WERI-Rb-1 (cell line): ENCODE measurements around the gene SOX30.

Source experiments
- DNase-seq: peaks from one replicate; pipeline ENCODE4 v3.0.0-alpha.2; 2020
- H3K27ac ChIP-seq: fragments of 250-450 bp; sonication (Bioruptor Pico); 2 replicates; pipeline ENCODE4 v1.5.1; 2020; ENCODE audit warnings: mild to moderate bottlenecking, moderate library complexity
- H3K27me3 ChIP-seq: fragments of 250-450 bp; sonication (Bioruptor Pico); 2 replicates; pipeline ENCODE4 v1.5.1; 2021; ENCODE audit warnings: mild to moderate bottlenecking, low read depth, moderate library complexity; ENCODE audit not compliant: insufficient read depth, severe bottlenecking
- H3K36me3 ChIP-seq: fragments of 250-450 bp; sonication (Bioruptor Pico); 2 replicates; pipeline ENCODE4 v1.5.1; 2020; ENCODE audit warnings: mild to moderate bottlenecking, moderate library complexity
- H3K4me3 ChIP-seq: 2 replicates; pipeline ENCODE4 v1.5.1; 2011; ENCODE audit warnings: low read depth, mild to moderate bottlenecking, control low read depth, low read length
- H3K9me3 ChIP-seq: fragments of 250-450 bp; sonication (Bioruptor Pico); 2 replicates; pipeline ENCODE4 v1.5.1; 2021; ENCODE audit warnings: mild to moderate bottlenecking, moderate library complexity; ENCODE audit not compliant: severe bottlenecking
- TF ChIP-seq, protein P1 (sequence below): IDR thresholded peaks from 2 replicates; pipeline ENCODE4 v1.5.1; 2011; ENCODE audit warnings: low read depth, mild to moderate bottlenecking, control low read depth, inconsistent platforms, low read length

SOX30 gene

DNA sequence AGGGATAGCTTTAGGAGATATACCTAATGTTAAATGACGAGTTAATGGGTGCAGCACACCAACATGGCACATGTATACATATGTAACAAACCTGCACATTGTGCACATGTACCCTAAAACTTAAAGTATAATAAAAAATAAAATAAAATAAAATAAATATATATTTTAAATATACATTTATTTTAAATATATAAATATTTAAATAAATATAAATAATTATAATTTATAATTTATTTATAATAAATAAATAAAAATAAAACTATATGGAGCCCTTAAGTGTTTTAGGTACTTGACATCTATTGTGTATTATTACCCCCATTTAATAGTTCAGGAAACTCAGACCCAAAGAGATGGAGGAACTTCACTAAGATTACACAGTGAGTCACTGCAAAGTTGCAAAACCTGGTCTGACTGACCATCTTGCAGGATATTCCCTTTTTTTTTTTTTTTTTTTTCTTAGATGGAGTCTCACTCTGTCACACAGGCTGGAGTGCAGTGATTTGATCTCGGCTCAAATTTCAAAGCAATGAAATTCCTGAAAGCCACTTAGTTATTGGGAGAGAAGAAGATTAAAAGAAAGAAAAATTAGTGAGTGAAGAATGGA is 13.3 kb upstream of the SOX30 start:
- H3K27me3 ChIP-seq, result no peaks in the 10 kb centered on the region
- TF ChIP-seq, protein P1, sequence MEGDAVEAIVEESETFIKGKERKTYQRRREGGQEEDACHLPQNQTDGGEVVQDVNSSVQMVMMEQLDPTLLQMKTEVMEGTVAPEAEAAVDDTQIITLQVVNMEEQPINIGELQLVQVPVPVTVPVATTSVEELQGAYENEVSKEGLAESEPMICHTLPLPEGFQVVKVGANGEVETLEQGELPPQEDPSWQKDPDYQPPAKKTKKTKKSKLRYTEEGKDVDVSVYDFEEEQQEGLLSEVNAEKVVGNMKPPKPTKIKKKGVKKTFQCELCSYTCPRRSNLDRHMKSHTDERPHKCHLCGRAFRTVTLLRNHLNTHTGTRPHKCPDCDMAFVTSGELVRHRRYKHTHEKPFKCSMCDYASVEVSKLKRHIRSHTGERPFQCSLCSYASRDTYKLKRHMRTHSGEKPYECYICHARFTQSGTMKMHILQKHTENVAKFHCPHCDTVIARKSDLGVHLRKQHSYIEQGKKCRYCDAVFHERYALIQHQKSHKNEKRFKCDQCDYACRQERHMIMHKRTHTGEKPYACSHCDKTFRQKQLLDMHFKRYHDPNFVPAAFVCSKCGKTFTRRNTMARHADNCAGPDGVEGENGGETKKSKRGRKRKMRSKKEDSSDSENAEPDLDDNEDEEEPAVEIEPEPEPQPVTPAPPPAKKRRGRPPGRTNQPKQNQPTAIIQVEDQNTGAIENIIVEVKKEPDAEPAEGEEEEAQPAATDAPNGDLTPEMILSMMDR, result no peak
- H3K27ac ChIP-seq, result no peak overlapping the region
- no peak overlapping the region for H3K4me3 ChIP-seq
- no peaks in the 10 kb centered on the region for H3K36me3 ChIP-seq
- H3K9me3 ChIP-seq, result no peaks in the 10 kb centered on the region
- DNase-seq, result no peak

DNA sequence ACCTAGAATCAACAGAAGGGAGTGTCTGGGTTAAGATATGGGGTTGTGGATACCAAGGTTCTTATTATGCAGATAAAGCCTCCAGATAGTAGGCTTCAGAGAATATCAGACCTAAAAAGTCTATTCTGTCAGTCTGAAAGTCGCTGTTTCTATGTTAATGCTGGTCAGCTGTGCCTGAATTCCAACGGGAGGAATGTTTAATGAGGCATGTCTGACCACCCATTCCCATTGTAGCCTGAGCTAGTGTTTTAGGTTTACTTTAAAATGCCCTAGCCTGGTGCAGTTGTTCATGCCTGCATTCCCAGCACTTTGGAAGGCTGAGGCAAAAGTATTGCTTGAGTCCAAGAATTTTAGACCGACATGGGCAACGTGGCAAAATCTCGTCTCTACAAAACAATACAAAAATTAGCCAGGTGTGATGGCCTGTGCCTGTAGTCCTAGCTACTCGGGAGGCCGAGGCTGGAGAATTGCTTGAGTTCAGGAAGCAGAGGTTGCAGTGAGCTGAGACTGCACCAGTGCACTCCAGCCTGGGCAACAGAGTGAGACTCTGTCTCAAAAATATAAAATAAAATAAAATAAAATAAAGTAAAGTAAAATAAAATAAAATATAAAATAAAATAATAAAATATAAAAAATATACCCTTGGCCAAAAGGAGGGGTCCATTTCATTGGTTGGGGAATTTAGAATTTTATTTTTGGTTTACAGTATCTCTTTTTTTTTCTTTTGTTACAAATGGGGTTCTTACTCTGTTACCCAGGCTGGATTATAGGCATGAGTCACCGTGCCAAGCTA is 7.8 kb upstream of the SOX30 start:
- Histone ChIP-seq H3K27me3 (no peaks in the 10 kb centered on the region), H3K27ac (no peak overlapping the region), H3K36me3 (no peaks in the 10 kb centered on the region), H3K9me3 (peaks cover 6% of the 10 kb centered on the region), H3K4me3 (no peak overlapping the region)
- TF ChIP-seq, protein P1, result no peak
- DNase-seq, result no peak

DNA sequence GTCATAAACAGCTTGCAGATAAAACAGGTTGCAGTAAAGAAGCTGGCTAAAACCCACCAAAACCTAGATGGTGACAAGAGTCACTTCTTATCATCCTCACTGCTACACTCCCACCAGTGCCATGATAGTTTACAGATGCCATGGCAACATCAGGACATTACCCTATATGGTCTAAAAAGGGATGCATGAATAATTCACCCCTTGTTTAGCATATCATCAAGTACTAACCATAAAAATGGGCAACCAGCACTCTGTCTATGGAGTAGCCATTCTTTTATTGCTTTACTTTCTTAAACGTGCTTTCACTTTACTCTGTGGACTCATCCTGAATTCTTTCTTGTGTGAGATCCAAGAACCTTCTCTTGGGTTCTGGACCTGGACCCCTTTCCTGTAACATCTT is 6.7 kb upstream of the SOX30 start:
- H3K9me3 ChIP-seq, result peaks cover 6% of the 10 kb centered on the region
- TF ChIP-seq, protein P1, result no peak
- H3K36me3 ChIP-seq, result no peaks in the 10 kb centered on the region
- DNase-seq, result no peak
- no peak overlapping the region for H3K27ac ChIP-seq
- no peak overlapping the region for H3K4me3 ChIP-seq
- H3K27me3 ChIP-seq, result no peaks in the 10 kb centered on the region

DNA sequence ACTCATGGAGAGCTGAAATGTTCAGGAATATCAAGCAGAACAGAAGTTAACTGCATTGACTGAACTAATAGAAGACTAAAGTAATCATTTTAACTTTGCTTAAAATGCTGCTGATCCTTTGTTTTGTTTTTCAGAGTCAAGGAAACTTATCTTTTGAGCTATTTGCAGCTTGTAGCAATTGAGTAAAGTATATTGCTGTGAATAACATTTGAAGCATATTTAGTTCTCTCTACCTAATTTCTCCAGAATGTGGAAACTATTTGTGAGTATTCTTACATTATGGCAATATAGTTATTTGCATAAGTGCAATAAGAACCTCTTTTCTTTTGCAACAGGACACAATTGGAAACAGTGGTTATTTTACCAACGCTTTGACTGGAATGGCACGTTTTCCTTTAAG is 5.3 kb upstream of the SOX30 start:
- H3K36me3 ChIP-seq, result no peaks in the 10 kb centered on the region
- H3K4me3 ChIP-seq, result no peak overlapping the region
- DNase-seq, result no peak
- no peaks in the 10 kb centered on the region for H3K27me3 ChIP-seq
- H3K27ac ChIP-seq, result no peak overlapping the region
- peaks cover 6% of the 10 kb centered on the region for H3K9me3 ChIP-seq
- TF ChIP-seq, protein P1, result no peak

DNA sequence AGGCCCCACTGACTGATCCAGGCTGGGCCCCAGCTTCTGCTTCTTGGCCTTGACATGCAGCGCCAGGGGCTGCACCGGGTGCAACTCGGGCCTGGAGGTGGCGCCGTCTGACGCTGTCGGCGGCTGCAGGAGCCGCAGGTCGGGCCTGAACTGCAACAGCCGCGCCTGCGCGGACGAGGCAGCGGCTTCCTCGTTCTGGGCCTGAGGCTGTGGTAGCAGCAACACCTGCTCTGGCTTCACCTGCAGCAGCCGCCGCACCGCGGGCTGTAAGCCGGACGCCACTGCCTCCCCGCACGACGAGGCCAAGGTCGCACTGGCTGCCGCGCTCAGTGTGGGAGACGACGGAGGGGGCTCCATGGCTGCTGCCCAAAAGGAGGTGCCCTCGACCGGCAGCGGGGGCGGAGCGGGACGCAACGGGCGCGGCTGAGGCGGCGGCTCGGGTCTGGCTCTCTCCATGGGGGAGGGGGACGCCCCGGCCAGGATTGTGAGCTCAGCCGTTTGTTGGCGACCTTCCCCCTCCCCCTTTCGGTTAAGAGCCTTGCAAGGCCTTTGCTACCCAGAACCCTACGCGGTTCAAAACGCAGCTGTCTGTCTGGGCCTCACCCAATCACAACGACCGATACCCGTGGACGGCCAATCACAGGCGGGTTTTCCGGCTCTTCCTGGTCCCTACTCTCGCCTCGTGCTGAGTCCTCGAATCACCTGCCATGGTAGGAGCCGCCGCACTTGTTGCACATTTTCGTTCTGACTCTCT is 438 bp downstream of the SOX30 start:
- Histone ChIP-seq H3K27me3 (no peaks in the 10 kb centered on the region), H3K9me3 (no peaks in the 10 kb centered on the region), H3K36me3 (no peaks in the 10 kb centered on the region), H3K4me3 (no peak overlapping the region), H3K27ac (no peak overlapping the region)
- no peak for DNase-seq
- TF ChIP-seq, protein P1, result no peak
